Activated T-cell treated with anti-CD3 and anti-CD28 coated beads for 1 hour (primary cell): Measurements from ENCODE around the gene FBXW2.
A peak's percentile ranks its signal among the peaks of the same experiment; 100 is the strongest.
"Not testable (repeated sequence)": the region's sequence is repeated elsewhere in the genome, so short reads cannot be mapped to it uniquely, and the experiment has no call there.

Experiments used
- DNase-seq: peaks from one replicate; pipeline ENCODE4 v3.0.0-alpha.2; 2020; ENCODE audit warnings: low read depth

FBXW2 gene

GRCh38 chr9:120792898-120793765 is at the start of gene FBXW2:
TSS of gene FBXW2 (minus strand) at chr9:120793416. CDS start at chr9:120788258, 5,158 bp downstream.
- peak; percentile 70 for DNase-seq

GRCh38 chr9:120841930-120842684 is 48.9 kb upstream of the FBXW2 start:
- DNase-seq, result no peak

DNA sequence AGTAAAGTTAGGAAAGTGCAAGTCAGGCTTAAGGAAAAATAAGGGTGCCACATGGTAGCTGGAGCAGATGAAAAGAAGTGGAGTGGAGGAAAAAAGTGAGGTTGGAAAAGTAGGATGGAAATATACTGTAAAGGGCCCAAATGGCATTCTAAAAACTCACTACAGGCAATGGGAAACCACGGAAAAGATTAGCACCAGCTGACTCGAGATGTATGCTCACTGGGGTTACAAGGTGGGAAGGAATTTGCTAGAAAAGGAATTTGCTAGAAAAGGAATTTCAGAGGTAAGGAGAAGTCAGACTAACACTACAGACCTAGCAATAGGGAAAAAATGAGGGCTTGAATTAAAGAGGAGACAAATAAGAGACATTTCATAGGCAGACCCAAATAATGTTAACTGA is 45.9 kb upstream of the FBXW2 start:
- no peak for DNase-seq

DNA sequence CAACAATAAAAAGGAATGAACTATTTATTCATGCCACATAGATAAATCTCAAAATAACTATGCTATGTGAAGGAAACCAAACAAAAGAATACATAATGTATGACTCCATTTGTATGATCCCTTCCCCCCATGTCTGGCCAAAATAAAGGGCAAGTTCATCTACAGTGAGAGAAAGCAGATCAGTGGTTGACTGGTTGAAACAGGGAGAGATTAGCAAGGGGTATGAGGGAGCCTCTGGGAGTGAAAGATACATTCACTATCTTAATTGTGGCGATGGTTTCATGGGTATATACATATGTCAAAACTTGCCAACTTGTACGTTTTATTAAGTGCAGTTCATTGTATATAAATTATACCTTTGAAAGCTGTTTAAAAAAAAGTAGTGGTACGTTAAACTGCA is 44.7 kb upstream of the FBXW2 start:
- DNase-seq, result no peak

DNA sequence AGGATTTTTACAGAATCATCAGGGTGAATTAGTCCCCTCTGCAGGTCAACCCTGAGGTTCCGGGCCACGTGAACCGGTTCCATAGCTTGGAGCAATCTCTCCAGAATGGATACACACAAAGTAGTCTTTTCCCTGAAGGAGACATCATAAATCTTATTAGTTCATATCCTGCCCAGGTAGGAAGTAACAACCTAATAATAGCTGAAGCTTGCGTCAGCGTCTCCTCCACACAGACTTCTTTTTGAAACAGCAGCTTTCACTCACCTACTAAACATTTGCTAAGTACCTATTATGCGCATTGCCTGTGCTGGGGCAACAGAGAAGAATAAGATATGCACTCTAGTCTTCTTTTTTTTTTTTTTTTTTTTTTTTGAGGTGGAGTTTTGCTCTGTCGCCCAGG is 40.1 kb upstream of the FBXW2 start:
- DNase-seq, result no peak

DNA sequence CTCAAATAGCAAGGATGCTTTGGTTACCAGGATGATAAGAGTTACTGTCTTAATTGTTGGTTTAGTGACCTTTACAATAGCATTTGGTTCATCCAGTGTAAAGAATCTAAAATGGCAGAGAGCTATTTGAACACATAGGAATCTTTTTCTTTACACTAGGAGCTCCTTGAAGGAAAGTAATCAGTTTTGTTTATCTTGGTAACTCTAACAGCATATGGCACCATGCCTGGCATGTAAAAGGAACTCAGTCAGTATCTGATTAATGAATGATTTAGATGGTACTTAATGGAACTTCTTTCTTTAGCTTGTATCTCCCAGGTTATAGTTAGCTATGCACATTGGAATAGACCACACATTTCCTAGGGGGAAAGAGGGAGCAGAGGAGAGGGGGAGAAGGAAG is 39.6 kb upstream of the FBXW2 start:
- no peak for DNase-seq

GRCh38 chr9:120830865-120831264 is 37.6 kb upstream of the FBXW2 start:
- no peak for DNase-seq

- no peak for DNase-seq
These were observed 36.9 kb upstream of the FBXW2 start for GRCh38 chr9:120830151-120830550.

GRCh38 chr9:120829650-120830049 is 36.4 kb upstream of the FBXW2 start:
- DNase-seq, result no peak

DNA sequence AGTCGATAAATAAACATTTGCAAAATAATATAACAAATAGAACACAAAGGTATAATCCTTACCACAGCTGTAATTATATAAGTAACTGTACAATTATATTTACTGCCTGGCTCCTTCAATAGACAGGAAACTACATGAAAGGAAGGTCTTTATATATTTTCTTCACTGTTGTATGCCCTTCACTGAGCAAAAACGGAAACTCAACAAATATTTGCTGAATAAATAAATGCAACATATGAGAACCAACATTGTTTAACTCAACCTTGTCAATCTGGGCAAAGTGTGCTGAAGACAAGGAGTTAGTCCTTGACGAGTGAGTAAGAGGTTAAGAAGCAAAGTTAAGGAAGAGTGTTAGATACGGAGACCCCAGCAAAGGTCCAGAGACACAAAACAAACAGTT is 26.9 kb upstream of the FBXW2 start:
- no peak for DNase-seq

- DNase-seq, result no peak
These were observed 25.4 kb upstream of the FBXW2 start for GRCh38 chr9:120818595-120818994.

GRCh38 chr9:120815075-120815474 is 21.9 kb upstream of the FBXW2 start:
- no peak for DNase-seq

DNA sequence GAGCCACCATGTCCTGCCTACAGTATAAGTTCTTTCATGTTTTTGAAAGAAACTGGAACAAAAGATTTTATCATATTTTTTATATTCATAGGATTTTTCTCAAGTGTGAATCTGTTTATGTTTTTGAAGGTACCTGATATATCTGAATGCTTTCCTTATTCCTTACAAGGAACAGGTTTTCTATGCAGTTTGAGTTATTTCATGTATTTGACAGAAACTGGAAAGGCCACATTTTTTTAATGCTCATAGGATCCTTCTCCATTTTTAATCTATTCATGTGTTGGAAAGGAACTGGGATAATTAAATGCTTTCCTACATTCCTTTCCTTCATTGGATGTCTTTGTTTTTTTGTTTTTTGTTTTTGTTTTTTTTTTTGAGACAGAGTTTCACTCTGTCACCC is 15.7 kb upstream of the FBXW2 start:
- DNase-seq, result no peak

DNA sequence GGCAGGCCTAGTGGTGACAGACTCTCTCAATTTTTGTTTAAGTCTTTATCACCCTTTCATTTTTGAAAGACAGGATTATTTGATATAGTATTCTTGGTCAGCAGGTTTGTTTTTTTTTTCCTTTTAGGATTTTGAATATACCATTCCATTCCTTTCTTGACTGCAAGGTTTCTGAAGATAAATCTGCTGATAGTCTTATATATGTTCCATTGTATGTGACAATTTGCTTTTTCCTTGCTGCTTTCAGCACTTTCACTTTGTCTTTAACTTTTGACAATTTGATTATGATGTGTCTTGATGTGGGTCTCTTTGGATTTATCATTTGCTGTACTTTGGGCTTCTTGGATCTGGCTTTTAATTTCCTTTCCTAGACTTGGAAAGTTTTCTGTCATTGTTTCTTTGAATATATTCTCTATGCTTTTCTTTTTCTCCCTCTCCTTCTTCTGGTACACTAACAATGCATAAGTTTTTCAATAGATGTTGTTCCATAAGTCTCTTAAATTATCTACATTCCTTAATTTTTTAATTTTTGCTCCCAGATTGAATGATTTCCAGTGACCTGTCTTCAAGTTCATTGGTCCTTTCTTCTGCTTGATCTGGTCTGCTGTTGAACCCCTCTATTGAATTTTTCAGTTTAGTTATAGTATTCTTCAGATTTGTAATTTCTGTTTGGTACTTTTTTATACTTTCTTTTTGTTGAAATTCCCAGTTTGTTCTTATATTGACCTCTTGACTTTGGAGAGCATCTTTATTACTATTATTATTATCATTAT is 14.6 kb upstream of the FBXW2 start:
- DNase-seq, result no peak

- not testable (repeated sequence) for DNase-seq
These were observed 11.7 kb upstream of the FBXW2 start for GRCh38 chr9:120804784-120805363.

- no peak for DNase-seq
These were observed 8.2 kb upstream of the FBXW2 start for GRCh38 chr9:120801441-120801840.

DNA sequence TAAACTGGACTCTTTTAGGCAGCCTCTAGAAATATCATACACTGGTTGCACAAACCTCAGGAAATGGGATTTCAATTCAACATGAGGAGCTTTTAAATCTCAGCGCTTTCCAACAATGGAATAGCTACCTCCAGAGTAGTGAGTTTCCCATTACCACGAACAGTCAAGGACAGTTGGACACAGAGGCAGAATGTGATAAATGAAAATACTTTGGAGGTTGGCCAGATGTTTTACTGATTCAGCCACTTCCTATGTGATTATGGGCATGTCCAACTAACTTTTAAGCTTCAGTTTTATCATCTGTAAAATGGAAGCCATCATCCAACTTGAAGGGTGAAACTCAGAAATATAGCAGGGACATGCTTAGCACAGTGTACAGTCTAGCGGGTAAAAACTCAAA is 2.1 kb downstream of the FBXW2 start:
- no peak for DNase-seq

GRCh38 chr9:120787933-120788332 is 5.3 kb downstream of the FBXW2 start:
- DNase-seq, result no peak

DNA sequence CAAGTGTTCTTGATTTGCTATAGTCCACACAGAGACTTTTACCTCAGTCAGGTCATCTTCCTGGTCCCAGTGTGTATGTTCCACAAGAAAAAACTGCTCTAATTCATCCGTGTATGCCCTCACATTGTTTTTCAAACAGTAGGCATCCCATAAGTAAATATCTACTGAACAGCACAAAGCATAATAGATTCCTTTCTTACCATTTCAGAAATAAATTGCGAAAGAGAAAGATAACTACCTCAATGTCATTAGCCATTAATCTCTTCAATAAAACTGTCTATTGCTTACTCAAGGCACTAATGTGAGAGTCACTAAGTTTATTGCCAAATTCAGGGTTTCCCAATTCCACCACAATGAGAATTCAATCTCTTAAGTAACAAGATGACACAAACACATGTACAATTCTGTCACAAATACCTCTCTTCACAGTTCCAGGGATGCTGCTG is 9.6 kb downstream of the FBXW2 start:
- DNase-seq, result no peak

DNA sequence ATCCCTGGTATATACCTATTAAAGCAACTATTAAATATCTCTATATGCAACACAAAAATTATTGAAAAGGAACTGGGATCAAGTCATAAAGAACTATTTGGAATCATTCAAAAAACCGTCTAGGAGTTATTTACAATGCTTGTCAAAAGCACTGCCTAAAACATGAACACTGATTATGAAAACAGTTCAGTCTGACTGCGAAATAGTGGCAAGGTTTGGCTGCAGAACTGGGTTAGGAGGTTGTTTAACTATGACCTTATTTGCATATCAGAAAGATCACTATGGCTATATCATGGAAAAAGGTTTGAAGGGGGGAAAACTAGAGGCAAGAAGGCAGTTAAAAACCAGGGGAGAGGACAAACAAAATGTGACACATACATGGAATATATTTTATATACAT is 12.0 kb downstream of the FBXW2 start:
- no peak for DNase-seq

- no peak for DNase-seq
These were observed 12.8 kb downstream of the FBXW2 start for GRCh38 chr9:120780367-120780766.

DNA sequence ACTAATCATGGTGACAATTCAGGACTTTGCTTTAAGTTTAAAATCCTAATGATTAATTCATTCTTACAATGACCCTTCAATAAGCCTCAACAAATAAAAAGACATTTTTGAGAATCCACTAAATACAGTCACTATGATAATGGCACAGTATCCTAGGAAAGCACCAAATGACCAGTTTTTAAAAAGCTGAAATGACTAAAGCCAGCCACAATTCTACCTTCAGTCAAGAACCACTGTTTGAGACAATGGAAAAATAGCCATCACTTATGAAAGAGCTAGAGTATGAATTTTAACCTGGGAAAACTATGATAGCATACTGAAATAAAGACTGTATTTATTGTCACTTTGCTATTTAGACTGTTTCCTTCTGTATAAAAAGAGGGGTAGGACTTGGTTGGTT is 14.0 kb downstream of the FBXW2 start:
- no peak for DNase-seq
